ENCODE data around the gene TNK1. TPM values are rescaled to one million over a fixed set of nuclear protein-coding genes. Genes with fewer than 3 reads are reported as not detected.

The TNK1 gene
- total RNA-seq, 1 donor from 2014 or later, result 1.7 TPM

- no peak overlapping the region for H3K4me3 Mint-ChIP-seq (ENCODE audit: unreplicated experiment)
- peaks cover 25% of the 10 kb centered on the region for H3K4me1 Mint-ChIP-seq (ENCODE audit: unreplicated experiment)
- no peak overlapping the region for H3K27ac Mint-ChIP-seq (ENCODE audit: unreplicated experiment)
- H3K36me3 Mint-ChIP-seq (ENCODE audit: low read depth, unreplicated experiment), result peaks cover 24% of the 10 kb centered on the region
- H3K27me3 Mint-ChIP-seq (ENCODE audit: unreplicated experiment), result peaks cover 11% of the 10 kb centered on the region
- no peaks in the 10 kb centered on the region for H3K9me3 Mint-ChIP-seq (ENCODE audit: unreplicated experiment)
- no peak for DNase-seq (ENCODE audit: low spot score)
- TF ChIP-seq CTCF (IDR thresholded peaks at IDR 0.05; ENCODE audit: unreplicated experiment), result no peak
These were observed 29.9 kb downstream of the TNK1 start for GRCh38 chr17:7410634-7411426.

GRCh38 chr17:7411427-7411750 lies 30.5 kb downstream of the TNK1 start:
- peaks cover 29% of the 10 kb centered on the region for H3K36me3 Mint-ChIP-seq (ENCODE audit: low read depth, unreplicated experiment)

GRCh38 chr17:7413346-7413985 lies 32.6 kb downstream of the TNK1 start:
- Mint-ChIP-seq H3K36me3 (ENCODE audit: low read depth, unreplicated experiment) (peaks cover 37% of the 10 kb centered on the region), H3K9me3 (ENCODE audit: unreplicated experiment) (no peaks in the 10 kb centered on the region), H3K4me1 (ENCODE audit: unreplicated experiment) (peaks cover 18% of the 10 kb centered on the region), H3K4me3 (ENCODE audit: unreplicated experiment) (peak overlapping the region; percentile 72), H3K27me3 (ENCODE audit: unreplicated experiment) (peaks cover 12% of the 10 kb centered on the region), H3K27ac (ENCODE audit: unreplicated experiment) (no peak overlapping the region)
- no peak for DNase-seq (ENCODE audit: low spot score)
- TF ChIP-seq CTCF (IDR thresholded peaks at IDR 0.05; ENCODE audit: unreplicated experiment), result no peak

More at GRCh38 chr17:7411427-7411750, 30.5 kb downstream of the TNK1 start:
- TF ChIP-seq CTCF (IDR thresholded peaks at IDR 0.05; ENCODE audit: unreplicated experiment), result no peak
- H3K4me1 Mint-ChIP-seq (ENCODE audit: unreplicated experiment), result peaks cover 22% of the 10 kb centered on the region
- H3K4me3 Mint-ChIP-seq (ENCODE audit: unreplicated experiment), result no peak overlapping the region
- no peak for DNase-seq (ENCODE audit: low spot score)
- no peak overlapping the region for H3K27ac Mint-ChIP-seq (ENCODE audit: unreplicated experiment)
- peaks cover 8% of the 10 kb centered on the region for H3K27me3 Mint-ChIP-seq (ENCODE audit: unreplicated experiment)
- H3K9me3 Mint-ChIP-seq (ENCODE audit: unreplicated experiment), result no peaks in the 10 kb centered on the region

- H3K9me3 Mint-ChIP-seq (ENCODE audit: unreplicated experiment), result no peaks in the 10 kb centered on the region
- peaks cover 22% of the 10 kb centered on the region for H3K4me1 Mint-ChIP-seq (ENCODE audit: unreplicated experiment)
- no peak for DNase-seq (ENCODE audit: low spot score)
- no peak for TF ChIP-seq CTCF (IDR thresholded peaks at IDR 0.05; ENCODE audit: unreplicated experiment)
- H3K36me3 Mint-ChIP-seq (ENCODE audit: low read depth, unreplicated experiment), result peaks cover 27% of the 10 kb centered on the region
- H3K4me3 Mint-ChIP-seq (ENCODE audit: unreplicated experiment), result no peak overlapping the region
- H3K27me3 Mint-ChIP-seq (ENCODE audit: unreplicated experiment), result peaks cover 9% of the 10 kb centered on the region
- no peak overlapping the region for H3K27ac Mint-ChIP-seq (ENCODE audit: unreplicated experiment)
These were observed 33.9 kb downstream of the TNK1 start for GRCh38 chr17:7414837-7415236.

GRCh38 chr17:7415784-7416183 lies 34.9 kb downstream of the TNK1 start:
- Mint-ChIP-seq H3K27ac (ENCODE audit: unreplicated experiment) (no peak overlapping the region), H3K9me3 (ENCODE audit: unreplicated experiment) (no peaks in the 10 kb centered on the region), H3K36me3 (ENCODE audit: low read depth, unreplicated experiment) (peaks cover 20% of the 10 kb centered on the region), H3K27me3 (ENCODE audit: unreplicated experiment) (peaks cover 5% of the 10 kb centered on the region), H3K4me3 (ENCODE audit: unreplicated experiment) (no peak overlapping the region), H3K4me1 (ENCODE audit: unreplicated experiment) (peaks cover 19% of the 10 kb centered on the region)
- no peak for DNase-seq (ENCODE audit: low spot score)
- no peak for TF ChIP-seq CTCF (IDR thresholded peaks at IDR 0.05; ENCODE audit: unreplicated experiment)
